Stimulated activated naive B cell treated with anti-CD40 and anti-IgM and Interleukin-4, amounts not matched to agents 10 μg/mL and 1 μg/mL and 100 μg/mL, for 72 hours (primary cell): ENCODE data around the gene CPZ.
"Not testable (repeated sequence)": the region's sequence is repeated elsewhere in the genome, so short reads cannot be mapped to it uniquely, and the experiment has no call there.

Source experiments
- ATAC-seq, 2 donors: fragments of 150-1000 bp; cut with Tn5 transposase; replicated peaks; 2 replicates each; pipeline ENCODE4 v1.10.0; 2021; ENCODE audit warnings: moderate library complexity in 1 of 2
- DNase-seq: peaks from one replicate; pipeline ENCODE4 v3.0.0; 2021
- H3K27ac Mint-ChIP-seq: one replicate; pipeline ENCODE4 v1.8.0; 2022; ENCODE audit warnings: mild to moderate bottlenecking, mixed read lengths
- H3K27me3 Mint-ChIP-seq, 2 donors: one replicate each; pipeline ENCODE4 v1.8.0; 2022; ENCODE audit warnings: mixed read lengths in 2 of 2
- H3K36me3 Mint-ChIP-seq, 2 donors: one replicate each; pipeline ENCODE4 v1.8.0; 2022; ENCODE audit warnings: mixed read lengths in 2 of 2, mild to moderate bottlenecking in 1 of 2
- H3K4me1 Mint-ChIP-seq, 2 donors: one replicate each; pipeline ENCODE4 v1.8.0; 2022; ENCODE audit warnings: mixed read lengths in 2 of 2, mild to moderate bottlenecking in 1 of 2
- H3K4me3 Mint-ChIP-seq, 2 donors: one replicate each; pipeline ENCODE4 v1.8.0; 2022; ENCODE audit warnings: mild to moderate bottlenecking in 2 of 2, mixed read lengths in 2 of 2, moderate library complexity in 1 of 2
- H3K9me3 Mint-ChIP-seq, 2 donors: one replicate each; pipeline ENCODE4 v1.8.0; 2022; ENCODE audit warnings: mixed read lengths in 2 of 2, mild to moderate bottlenecking in 1 of 2

Gene CPZ

GRCh38 chr4:8564595-8564994 is 28.0 kb upstream of the CPZ start:
- no peaks in the 10 kb centered on the region for H3K4me1 Mint-ChIP-seq
- no peaks in the 10 kb centered on the region for H3K36me3 Mint-ChIP-seq
- H3K9me3 Mint-ChIP-seq: no peaks in the 10 kb centered on the region
- DNase-seq: no peak
- no peak overlapping the region for H3K27ac Mint-ChIP-seq
- H3K4me3 Mint-ChIP-seq: no peak overlapping the region
- ATAC-seq: no peak
- H3K27me3 Mint-ChIP-seq: peaks cover 0 to 4% of the 10 kb centered on the region in 2 donors

DNA sequence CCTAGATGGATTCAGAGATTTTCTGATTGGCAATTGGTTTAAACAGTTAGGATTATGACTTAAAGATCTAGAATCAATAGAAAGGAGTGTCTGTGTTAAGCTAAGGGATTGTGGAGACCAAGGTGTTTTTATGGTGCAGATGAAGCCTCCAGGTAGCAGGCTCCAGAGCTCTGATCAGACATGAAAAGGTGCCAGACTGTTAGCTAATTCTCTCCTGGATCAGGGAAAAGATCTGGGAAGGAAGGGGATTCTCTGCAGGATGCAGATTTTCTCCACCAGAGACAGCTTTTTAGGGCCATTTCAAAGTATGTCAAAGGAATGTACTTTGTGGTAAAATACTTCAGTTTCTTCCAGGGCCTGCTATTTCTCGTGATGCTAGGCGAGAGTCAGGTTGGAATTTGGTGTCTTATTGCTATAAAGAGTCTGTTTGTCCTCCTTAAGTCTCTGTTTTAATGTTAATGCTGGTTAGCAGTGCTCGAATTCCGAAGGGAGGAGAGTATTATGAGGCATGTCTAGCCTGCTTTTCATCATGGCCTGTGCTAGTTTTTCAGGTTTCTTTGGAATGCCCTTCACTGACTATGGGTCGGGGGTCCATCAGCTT is 24.4 kb upstream of the CPZ start:
- DNase-seq (no peak), ATAC-seq (no peak)
- Mint-ChIP-seq H3K27me3 (peaks cover 0 to 7% of the 10 kb centered on the region in 2 donors), H3K27ac (no peak overlapping the region), H3K4me3 (no peak overlapping the region), H3K9me3 (no peaks in the 10 kb centered on the region), H3K36me3 (no peaks in the 10 kb centered on the region), H3K4me1 (no peaks in the 10 kb centered on the region)

GRCh38 chr4:8570201-8570600 is 22.4 kb upstream of the CPZ start:
- Mint-ChIP-seq H3K4me3 (no peak overlapping the region), H3K9me3 (no peaks in the 10 kb centered on the region), H3K36me3 (no peaks in the 10 kb centered on the region), H3K4me1 (no peaks in the 10 kb centered on the region), H3K27me3 (peaks cover 0 to 7% of the 10 kb centered on the region in 2 donors), H3K27ac (no peak overlapping the region)
- no peak for DNase-seq
- ATAC-seq: no peak

- ATAC-seq: no peak
- H3K9me3 Mint-ChIP-seq: no peaks in the 10 kb centered on the region
- H3K27ac Mint-ChIP-seq: no peak overlapping the region
- no peaks in the 10 kb centered on the region for H3K4me1 Mint-ChIP-seq
- H3K27me3 Mint-ChIP-seq: peaks cover 4 to 6% of the 10 kb centered on the region in 2 donors
- no peak overlapping the region for H3K4me3 Mint-ChIP-seq
- no peak for DNase-seq
- no peaks in the 10 kb centered on the region for H3K36me3 Mint-ChIP-seq
Measured at GRCh38 chr4:8571702-8572685, 20.6 kb upstream of the CPZ start.

DNA sequence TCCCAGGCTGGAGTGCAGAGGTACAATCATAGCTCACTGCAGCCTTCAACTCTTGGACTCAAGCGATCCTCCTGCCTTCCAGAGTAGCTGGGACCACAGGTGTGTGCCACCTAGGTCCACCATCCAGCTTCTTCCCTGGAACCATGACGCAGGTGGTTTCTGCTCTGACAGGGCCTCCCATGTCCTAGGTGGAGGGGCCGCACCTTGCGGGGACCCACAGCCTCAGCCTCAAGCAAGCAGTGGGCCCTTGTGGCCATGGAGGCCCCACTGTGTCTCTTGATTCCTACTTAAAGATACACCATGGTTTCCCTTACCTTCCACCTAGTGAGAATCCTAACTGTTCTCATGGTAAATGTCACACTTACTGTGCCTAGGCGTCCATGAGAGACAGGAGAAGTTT is 19.3 kb upstream of the CPZ start:
- no peaks in the 10 kb centered on the region for H3K9me3 Mint-ChIP-seq
- H3K4me1 Mint-ChIP-seq: no peaks in the 10 kb centered on the region
- DNase-seq: no peak
- ATAC-seq: no peak
- no peaks in the 10 kb centered on the region for H3K36me3 Mint-ChIP-seq
- peaks cover 7 to 13% of the 10 kb centered on the region in 2 donors for H3K27me3 Mint-ChIP-seq
- no peak overlapping the region for H3K4me3 Mint-ChIP-seq
- H3K27ac Mint-ChIP-seq: no peak overlapping the region

DNA sequence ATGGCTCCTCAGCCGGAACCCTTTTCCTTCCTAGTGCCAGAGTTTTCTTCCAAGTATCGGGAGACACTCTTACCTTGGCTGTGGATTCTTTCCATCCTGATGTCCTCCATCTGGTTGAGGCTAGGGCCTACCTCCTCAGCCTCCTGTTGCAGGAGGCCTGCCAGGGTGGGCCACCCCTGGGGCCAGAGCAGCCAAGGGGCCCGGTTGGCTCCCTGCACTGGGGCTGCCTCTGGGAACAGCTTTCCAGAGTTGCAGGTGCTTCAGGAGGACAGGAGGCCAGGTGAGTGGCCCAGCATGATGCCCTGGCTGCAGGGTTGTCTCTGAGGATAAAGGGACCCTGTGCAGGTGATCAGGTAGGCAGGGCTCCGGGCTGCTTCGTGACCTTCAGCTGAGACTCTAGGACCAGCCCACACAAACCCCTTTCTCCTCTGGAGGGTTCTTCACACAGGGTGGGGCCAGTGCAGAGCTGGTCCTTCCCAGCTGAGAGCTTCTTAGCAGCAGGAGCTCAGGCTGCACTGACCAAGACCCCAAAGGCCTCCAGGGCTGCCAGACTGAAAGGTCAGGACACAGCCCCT is 17.7 kb upstream of the CPZ start:
- ATAC-seq: no peak
- no peak overlapping the region for H3K4me3 Mint-ChIP-seq
- no peak overlapping the region for H3K27ac Mint-ChIP-seq
- no peaks in the 10 kb centered on the region for H3K9me3 Mint-ChIP-seq
- peaks cover 14 to 17% of the 10 kb centered on the region in 2 donors for H3K27me3 Mint-ChIP-seq
- no peaks in the 10 kb centered on the region for H3K4me1 Mint-ChIP-seq
- DNase-seq: no peak
- H3K36me3 Mint-ChIP-seq: no peaks in the 10 kb centered on the region

DNA sequence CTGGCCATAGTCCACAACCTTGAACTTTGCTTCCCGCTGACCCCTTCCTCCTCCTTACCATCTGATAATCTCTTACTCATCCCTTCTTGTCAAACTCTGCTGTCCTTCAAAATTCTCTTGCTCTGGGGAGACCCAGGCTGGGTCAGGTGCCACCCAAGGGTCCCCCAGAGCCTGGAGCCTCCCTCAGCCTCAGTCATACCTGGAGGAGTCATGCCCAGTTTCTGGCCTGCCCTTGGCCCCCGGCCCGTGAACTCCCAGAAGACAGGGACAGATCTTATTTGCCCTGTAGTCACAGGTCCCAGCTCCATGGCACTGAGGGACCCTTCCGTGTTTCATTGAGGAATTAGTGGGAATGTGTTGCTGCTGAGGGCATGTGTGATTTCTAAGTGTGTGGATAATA is 17.1 kb upstream of the CPZ start:
- DNase-seq (no peak), ATAC-seq (no peak)
- Mint-ChIP-seq H3K36me3 (no peaks in the 10 kb centered on the region), H3K4me3 (no peak overlapping the region), H3K27me3 (peaks cover 20 to 23% of the 10 kb centered on the region in 2 donors), H3K27ac (no peak overlapping the region), H3K9me3 (peaks cover 0 to 2% of the 10 kb centered on the region in 2 donors), H3K4me1 (no peaks in the 10 kb centered on the region)

DNA sequence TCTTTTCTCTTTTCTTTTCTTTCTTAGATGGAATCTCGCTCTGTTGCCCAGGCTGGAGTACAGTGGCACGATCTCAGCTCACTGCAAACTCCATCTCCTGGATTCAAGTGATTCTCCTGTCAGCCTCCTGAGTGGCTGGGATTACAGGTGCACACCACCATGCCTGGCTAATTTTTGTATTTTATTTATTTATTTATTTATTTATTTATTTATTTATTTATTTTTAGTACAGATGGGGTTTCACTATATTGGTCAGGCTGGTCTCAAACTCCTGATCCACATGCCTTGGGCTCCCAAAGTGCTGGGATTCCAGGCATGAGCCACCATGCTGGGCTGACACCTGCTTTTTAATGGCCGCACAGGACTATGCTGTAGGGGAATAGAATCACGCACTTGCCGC is 16.0 kb upstream of the CPZ start:
- H3K36me3 Mint-ChIP-seq, H3K27ac Mint-ChIP-seq, H3K4me3 Mint-ChIP-seq, H3K9me3 Mint-ChIP-seq, DNase-seq, ATAC-seq, H3K4me1 Mint-ChIP-seq: not testable (repeated sequence)
- peaks cover 20 to 33% of the 10 kb centered on the region in 2 donors for H3K27me3 Mint-ChIP-seq

GRCh38 chr4:8577046-8577445 is 15.5 kb upstream of the CPZ start:
- no peaks in the 10 kb centered on the region for H3K36me3 Mint-ChIP-seq
- no peaks in the 10 kb centered on the region for H3K4me1 Mint-ChIP-seq
- no peak for ATAC-seq
- peaks cover 0 to 2% of the 10 kb centered on the region in 2 donors for H3K9me3 Mint-ChIP-seq
- no peak overlapping the region for H3K4me3 Mint-ChIP-seq
- peaks cover 23 to 37% of the 10 kb centered on the region in 2 donors for H3K27me3 Mint-ChIP-seq
- no peak for DNase-seq
- H3K27ac Mint-ChIP-seq: no peak overlapping the region

GRCh38 chr4:8577972-8578371 is 14.6 kb upstream of the CPZ start:
- ATAC-seq: no peak
- H3K36me3 Mint-ChIP-seq: peaks cover 0 to 2% of the 10 kb centered on the region in 2 donors
- no peak overlapping the region for H3K27ac Mint-ChIP-seq
- no peak for DNase-seq
- H3K4me3 Mint-ChIP-seq: no peak overlapping the region
- H3K9me3 Mint-ChIP-seq: peaks cover 0 to 2% of the 10 kb centered on the region in 2 donors
- no peaks in the 10 kb centered on the region for H3K4me1 Mint-ChIP-seq
- peaks cover 26 to 44% of the 10 kb centered on the region in 2 donors for H3K27me3 Mint-ChIP-seq

GRCh38 chr4:8578717-8579116 is 13.8 kb upstream of the CPZ start:
- no peak overlapping the region for H3K27ac Mint-ChIP-seq
- DNase-seq: no peak
- H3K4me1 Mint-ChIP-seq: no peaks in the 10 kb centered on the region
- ATAC-seq: no peak
- H3K4me3 Mint-ChIP-seq: no peak overlapping the region
- H3K27me3 Mint-ChIP-seq: peaks cover 29 to 44% of the 10 kb centered on the region in 2 donors
- H3K36me3 Mint-ChIP-seq: peaks cover 0 to 2% of the 10 kb centered on the region in 2 donors
- H3K9me3 Mint-ChIP-seq: peaks cover 0 to 2% of the 10 kb centered on the region in 2 donors

DNA sequence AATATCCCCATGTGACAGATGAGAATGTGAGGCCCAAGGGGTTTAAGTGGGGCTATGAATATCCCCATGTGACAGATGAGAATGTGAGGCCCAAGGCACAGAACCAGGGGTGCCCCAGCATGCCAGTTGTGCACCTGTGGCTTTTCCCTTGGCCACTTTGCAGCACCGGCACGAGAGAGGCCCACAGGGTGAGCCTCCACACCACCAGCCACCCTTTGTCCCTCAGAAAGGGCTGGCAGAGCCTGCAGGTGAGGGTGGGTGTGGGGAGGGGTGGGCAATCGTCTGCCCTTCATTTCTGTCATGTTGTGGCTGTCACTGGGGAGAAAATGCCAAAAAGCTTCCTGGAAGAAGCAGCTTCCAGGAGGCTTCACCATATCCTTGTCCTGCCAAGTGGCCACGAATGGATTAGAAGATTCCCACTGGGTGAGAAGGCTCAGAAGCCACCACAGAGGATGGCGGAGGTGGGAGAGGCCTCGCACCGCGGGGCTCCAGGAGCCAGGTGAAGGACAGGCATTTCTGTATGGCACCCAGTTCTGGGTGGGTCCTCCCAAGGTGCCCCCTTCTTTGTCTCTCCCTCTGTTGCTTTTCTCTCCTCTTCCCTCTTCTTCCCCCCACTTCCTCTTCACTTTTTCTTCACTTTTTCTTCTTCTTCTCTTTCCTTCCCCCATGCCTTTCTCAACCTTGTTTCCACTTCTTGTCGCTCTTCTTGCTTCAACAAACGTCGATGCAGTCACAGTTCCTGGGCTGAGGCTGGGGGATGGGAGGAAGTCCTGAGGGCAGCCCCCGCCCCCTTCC is 12.8 kb upstream of the CPZ start:
- H3K4me1 Mint-ChIP-seq: no peaks in the 10 kb centered on the region
- peaks cover 36 to 44% of the 10 kb centered on the region in 2 donors for H3K27me3 Mint-ChIP-seq
- no peak overlapping the region for H3K27ac Mint-ChIP-seq
- no peak overlapping the region for H3K4me3 Mint-ChIP-seq
- peaks cover 0 to 2% of the 10 kb centered on the region in 2 donors for H3K9me3 Mint-ChIP-seq
- DNase-seq (no peak), ATAC-seq (no peak)
- H3K36me3 Mint-ChIP-seq: peaks cover 0 to 2% of the 10 kb centered on the region in 2 donors

GRCh38 chr4:8580321-8581093 is 12.1 kb upstream of the CPZ start, which contains the start of gene GPR78:
Gene GPR78, plus strand, starts transcription at chr4:8580392. Its CDS starts 591 bp downstream, at chr4:8580983.
- peaks cover 36 to 46% of the 10 kb centered on the region in 2 donors for H3K27me3 Mint-ChIP-seq
- ATAC-seq (peak; percentile 52 to 56), DNase-seq (no peak)
- no peaks in the 10 kb centered on the region for H3K4me1 Mint-ChIP-seq
- no peak within 1 kb of the TSS for H3K4me3 Mint-ChIP-seq
- peaks cover 0 to 2% of the 10 kb centered on the region in 2 donors for H3K9me3 Mint-ChIP-seq
- H3K27ac Mint-ChIP-seq: no peak within 1 kb of the TSS
- peaks cover 0 to 2% of the 10 kb centered on the region in 2 donors for H3K36me3 Mint-ChIP-seq
